NT2/D1 (cell line): Measurements from ENCODE around the gene ELF4.

Experiments
- DNase-seq: peaks from one replicate; pipeline ENCODE4 v3.0.0-alpha.2; 2011; ENCODE audit warnings: low read depth, low spot score
- H3K27me3 ChIP-seq: 2 replicates; pipeline ENCODE4 v1.6.0; 2011; ENCODE audit warnings: mild to moderate bottlenecking; ENCODE audit not compliant: insufficient read length, insufficient read depth
- H3K36me3 ChIP-seq: 2 replicates; pipeline ENCODE4 v1.6.1; 2011; ENCODE audit warnings: mild to moderate bottlenecking, low read length, mixed read lengths; ENCODE audit not compliant: insufficient read depth, insufficient read length
- H3K4me1 ChIP-seq: 2 replicates; pipeline ENCODE4 v1.5.1; 2011; ENCODE audit not compliant: insufficient read depth, insufficient read length
- H3K4me3 ChIP-seq: 2 replicates; pipeline ENCODE4 v1.5.1; 2011; ENCODE audit warnings: low read depth; ENCODE audit not compliant: insufficient read length
- H3K9ac ChIP-seq: 2 replicates; pipeline ENCODE4 v1.6.0; 2011; ENCODE audit warnings: low read depth; ENCODE audit not compliant: insufficient read length
- H3K9me3 ChIP-seq: 2 replicates; pipeline ENCODE4 v1.5.1; 2011; ENCODE audit warnings: mild to moderate bottlenecking, low read length; ENCODE audit not compliant: insufficient read depth
- SUZ12 ChIP-seq: IDR thresholded peaks from 2 replicates; pipeline ENCODE4 v1.6.1; 2011; ENCODE audit not compliant: insufficient read length, insufficient read depth; ENCODE audit errors: extremely low read depth
- YY1 ChIP-seq: IDR thresholded peaks from 2 replicates; pipeline ENCODE4 v1.6.1; 2011; ENCODE audit not compliant: insufficient read length, insufficient read depth
- ZNF274 ChIP-seq: IDR thresholded peaks from 2 replicates; pipeline ENCODE4 v1.6.1; 2011; ENCODE audit warnings: mild to moderate bottlenecking, low read depth, low read length

Gene ELF4

DNA sequence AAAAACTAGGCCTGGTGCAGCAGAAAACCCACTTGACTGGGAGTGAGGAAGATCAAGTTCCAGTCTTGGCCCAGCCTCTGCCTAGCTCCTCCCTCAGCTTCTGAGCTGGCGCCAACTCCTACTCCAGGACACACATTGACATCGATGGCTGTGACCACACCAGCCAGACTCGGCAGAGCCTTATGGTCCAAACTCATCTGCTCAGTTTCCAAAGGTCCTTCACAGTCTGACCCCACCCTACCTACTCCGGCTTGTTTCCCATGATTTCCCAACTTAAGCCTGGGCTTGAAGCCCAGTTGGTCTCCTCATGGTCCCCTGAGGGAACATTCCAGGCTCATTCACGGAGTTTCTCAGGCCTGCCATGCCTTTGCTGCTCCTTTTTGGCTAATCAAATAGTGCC is 10.1 kb downstream of the ELF4 start:
- no peak for TF ChIP-seq SUZ12
- no peak for TF ChIP-seq ZNF274
- TF ChIP-seq YY1, result no peak
- Histone ChIP-seq H3K9me3 (no peaks in the 10 kb centered on the region), H3K36me3 (no peaks in the 10 kb centered on the region), H3K4me1 (no peaks in the 10 kb centered on the region), H3K27me3 (no peaks in the 10 kb centered on the region), H3K9ac (no peak overlapping the region), H3K4me3 (no peak overlapping the region)
- DNase-seq, result no peak

DNA sequence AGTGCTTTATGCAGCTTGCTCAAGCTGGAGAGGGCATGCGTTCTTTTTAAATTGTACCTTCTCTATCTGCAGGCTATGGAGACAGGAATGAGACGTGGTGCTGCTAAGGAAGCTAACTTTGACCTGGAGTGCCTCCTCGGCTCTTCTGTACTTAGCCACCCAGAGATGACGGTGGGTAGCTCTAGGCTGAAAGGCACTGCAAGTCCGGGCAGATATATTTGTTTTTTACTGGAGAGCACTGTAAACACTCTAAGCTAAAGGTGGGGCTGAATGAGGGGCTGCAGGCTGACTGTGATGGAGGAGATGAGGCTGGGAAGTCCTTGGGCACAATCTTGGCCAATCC is 12.1 kb downstream of the ELF4 start:
- no peak for DNase-seq
- no peaks in the 10 kb centered on the region for H3K9me3 ChIP-seq
- H3K36me3 ChIP-seq, result no peaks in the 10 kb centered on the region
- no peak overlapping the region for H3K9ac ChIP-seq
- no peak overlapping the region for H3K4me3 ChIP-seq
- no peaks in the 10 kb centered on the region for H3K27me3 ChIP-seq
- H3K4me1 ChIP-seq, result no peaks in the 10 kb centered on the region
- TF ChIP-seq ZNF274 (no peak), SUZ12 (no peak), YY1 (no peak)

DNA sequence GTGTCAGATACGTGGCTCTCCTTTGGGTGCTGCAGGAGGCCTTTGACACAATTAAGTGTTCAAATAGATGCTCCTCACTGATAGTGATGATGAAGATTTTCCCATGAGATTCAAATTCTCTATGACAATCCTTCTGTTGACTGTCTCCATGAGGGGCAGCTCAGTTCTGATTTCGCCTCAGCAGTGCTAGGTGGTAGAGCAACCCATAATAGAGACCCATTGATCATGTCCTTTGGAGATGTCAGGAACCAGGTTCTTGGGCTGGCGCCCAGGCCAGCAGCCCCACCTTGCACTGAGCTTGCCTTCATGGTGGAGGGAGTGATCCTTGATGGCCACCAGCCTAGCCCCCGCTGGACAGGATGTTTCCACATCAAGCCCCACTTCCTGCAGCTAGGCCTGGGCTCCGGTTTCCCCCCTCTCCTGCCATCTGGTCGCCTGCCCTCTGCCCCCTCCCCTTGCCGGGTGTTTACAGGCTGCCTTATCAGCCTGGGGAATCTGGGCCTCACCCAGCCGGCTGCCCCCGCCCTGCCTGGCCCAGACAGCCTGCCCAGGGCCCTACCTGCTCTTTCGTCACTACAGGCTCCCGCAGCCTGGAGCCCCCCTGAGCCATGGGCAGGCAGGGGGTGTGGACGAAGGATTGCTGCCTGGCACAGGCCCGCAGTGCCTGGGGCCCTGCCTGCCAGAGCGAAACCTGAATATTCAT is 12.6 kb downstream of the ELF4 start:
- TF ChIP-seq SUZ12 (no peak), ZNF274 (no peak), YY1 (no peak)
- Histone ChIP-seq H3K4me3 (no peak overlapping the region), H3K9ac (no peak overlapping the region), H3K36me3 (no peaks in the 10 kb centered on the region), H3K4me1 (no peaks in the 10 kb centered on the region), H3K9me3 (no peaks in the 10 kb centered on the region), H3K27me3 (no peaks in the 10 kb centered on the region)
- DNase-seq, result no peak

DNA sequence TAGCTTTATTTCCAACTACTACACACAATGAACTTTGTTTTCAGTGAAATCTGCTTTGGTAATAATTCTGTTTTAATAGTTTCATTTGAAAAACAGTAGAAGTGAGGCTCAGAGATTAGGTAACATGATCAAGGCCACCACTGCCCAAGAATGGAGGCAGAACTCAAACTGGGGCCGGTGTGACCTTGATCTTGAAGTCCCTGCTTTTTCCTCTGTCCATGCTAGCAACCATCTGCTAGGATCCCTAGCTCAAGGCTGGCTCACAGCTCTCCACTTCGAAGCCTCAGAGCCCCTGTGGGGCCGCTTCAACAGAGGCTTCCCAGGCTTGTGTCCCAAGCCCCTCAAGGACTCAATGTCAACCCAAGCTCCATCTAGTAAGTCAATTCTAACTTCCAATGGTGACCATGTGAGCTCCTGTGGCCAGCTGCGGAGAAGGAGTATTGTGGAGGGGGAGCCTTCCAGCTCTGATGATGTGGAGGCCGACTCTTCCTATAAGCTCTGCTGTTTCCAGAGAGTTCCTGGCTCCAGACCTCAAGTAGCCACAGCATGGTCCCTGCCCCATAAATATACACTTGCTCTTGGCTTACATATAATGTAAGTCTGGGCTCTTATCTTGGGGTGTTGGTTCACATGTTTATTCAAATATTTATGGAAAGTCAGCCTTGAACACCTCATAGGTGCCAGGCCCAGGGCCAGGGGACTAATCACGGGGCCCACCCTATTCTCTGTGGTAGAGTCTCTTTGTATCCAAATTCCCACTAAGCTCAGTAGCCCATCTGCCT is 14.9 kb downstream of the ELF4 start:
- H3K27me3 ChIP-seq, result no peaks in the 10 kb centered on the region
- H3K9ac ChIP-seq, result no peak overlapping the region
- TF ChIP-seq ZNF274 (no peak), YY1 (no peak), SUZ12 (no peak)
- H3K4me3 ChIP-seq, result no peak overlapping the region
- no peaks in the 10 kb centered on the region for H3K9me3 ChIP-seq
- no peak for DNase-seq
- H3K36me3 ChIP-seq, result no peaks in the 10 kb centered on the region
- H3K4me1 ChIP-seq, result no peaks in the 10 kb centered on the region

DNA sequence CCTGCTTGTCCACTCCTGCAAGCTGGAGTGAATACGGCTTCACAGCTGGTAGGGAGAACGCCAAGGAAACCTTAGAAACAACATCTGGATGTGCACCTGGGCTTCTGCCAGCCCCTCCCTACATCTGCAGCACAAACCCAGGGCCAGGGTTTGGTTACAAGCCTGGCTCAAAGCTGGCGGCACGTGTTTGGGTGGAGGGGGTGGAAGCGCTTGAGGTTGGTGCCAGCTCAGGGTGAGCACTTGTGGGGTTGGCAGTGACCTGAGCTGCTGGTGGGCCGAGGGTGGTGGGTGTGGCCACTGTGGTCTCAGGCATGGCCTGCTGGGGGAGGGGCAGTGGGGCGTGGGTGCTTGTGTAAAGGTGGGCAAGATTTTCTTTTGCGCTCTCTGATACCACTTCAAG is 15.6 kb downstream of the ELF4 start:
- no peaks in the 10 kb centered on the region for H3K27me3 ChIP-seq
- no peak overlapping the region for H3K9ac ChIP-seq
- no peaks in the 10 kb centered on the region for H3K4me1 ChIP-seq
- TF ChIP-seq SUZ12, result no peak
- no peak for TF ChIP-seq YY1
- no peak for TF ChIP-seq ZNF274
- H3K4me3 ChIP-seq, result no peak overlapping the region
- no peak for DNase-seq
- no peaks in the 10 kb centered on the region for H3K9me3 ChIP-seq
- no peaks in the 10 kb centered on the region for H3K36me3 ChIP-seq

DNA sequence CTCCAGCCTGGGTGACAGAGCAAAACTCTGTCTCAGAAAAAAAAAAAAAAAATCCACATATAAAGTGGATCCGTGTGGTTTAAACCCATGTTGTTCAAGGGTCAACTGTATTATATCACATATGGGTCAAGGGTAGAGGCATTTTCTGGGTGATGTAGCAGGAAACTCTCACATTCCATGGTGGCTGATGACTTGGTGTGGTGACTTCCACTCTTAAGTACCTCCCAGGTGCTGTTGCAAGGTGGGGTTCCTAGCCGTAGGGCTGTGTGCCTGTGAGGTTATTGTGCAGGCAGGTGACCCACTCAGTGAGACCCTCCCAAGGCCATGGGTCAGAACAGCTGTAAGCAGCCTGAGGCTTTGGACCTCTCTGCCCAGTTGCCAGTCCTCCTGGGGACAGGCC is 17.0 kb downstream of the ELF4 start:
- no peak for TF ChIP-seq ZNF274
- no peak for TF ChIP-seq YY1
- no peak for TF ChIP-seq SUZ12
- H3K9ac ChIP-seq, result no peak overlapping the region
- H3K36me3 ChIP-seq, result no peaks in the 10 kb centered on the region
- no peak for DNase-seq
- H3K4me3 ChIP-seq, result no peak overlapping the region
- H3K4me1 ChIP-seq, result no peaks in the 10 kb centered on the region
- H3K9me3 ChIP-seq, result no peaks in the 10 kb centered on the region
- no peaks in the 10 kb centered on the region for H3K27me3 ChIP-seq

DNA sequence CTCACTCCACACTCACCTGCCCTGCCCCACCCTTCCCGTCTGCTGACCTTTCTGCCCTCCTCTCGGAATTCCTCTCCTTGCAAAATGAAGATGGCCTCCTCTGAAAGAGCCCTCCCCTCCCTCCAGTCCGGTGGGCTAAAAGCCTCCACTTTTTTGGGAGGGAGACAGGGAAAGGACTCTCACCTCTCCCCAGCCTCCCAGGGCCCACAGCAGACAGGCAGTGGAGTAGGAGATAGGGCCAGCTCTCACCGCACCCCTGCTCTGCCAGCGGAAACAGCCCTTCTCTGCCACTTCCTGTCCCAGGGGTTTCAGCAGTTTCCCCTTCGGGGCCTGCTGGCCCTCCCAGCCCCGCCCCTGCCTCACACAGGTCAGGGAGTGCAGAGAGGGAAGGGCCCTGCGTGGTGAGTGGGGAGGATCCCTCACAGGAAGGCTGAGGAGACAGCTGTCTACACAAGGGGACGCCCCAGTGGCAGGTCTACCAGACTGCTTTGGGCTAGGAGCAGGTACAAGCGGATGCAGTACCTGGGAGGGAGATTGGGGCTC is 18.2 kb downstream of the ELF4 start:
- Histone ChIP-seq H3K36me3 (no peaks in the 10 kb centered on the region), H3K9me3 (no peaks in the 10 kb centered on the region), H3K27me3 (no peaks in the 10 kb centered on the region), H3K4me1 (no peaks in the 10 kb centered on the region), H3K4me3 (no peak overlapping the region), H3K9ac (peak overlapping the region; percentile 32)
- no peak for DNase-seq
- TF ChIP-seq SUZ12, result no peak
- TF ChIP-seq ZNF274, result no peak
- TF ChIP-seq YY1, result no peak
